ENCODE data around the gene CCDC97. TPM values are rescaled to one million over a fixed set of nuclear protein-coding genes. Genes with fewer than 3 reads are reported as not detected.
A peak's percentile ranks its signal among the peaks of the same experiment; 100 is the strongest.

Gene CCDC97
- total and polyA plus RNA-seq, 8 donors = 25.3 to 36.9 (median 31.9) TPM

GRCh38 chr19:41371541-41371940, 61.6 kb downstream of the CCDC97 start:
- DNase-seq (no peak), ATAC-seq (no peak)
- no peak overlapping the region for H3K4me3 ChIP-seq
- no peaks in the 10 kb centered on the region for H3K9me3 ChIP-seq
- H3K4me1 ChIP-seq = peaks cover 9 to 56% of the 10 kb centered on the region in 2 donors
- TF ChIP-seq, protein P1, sequence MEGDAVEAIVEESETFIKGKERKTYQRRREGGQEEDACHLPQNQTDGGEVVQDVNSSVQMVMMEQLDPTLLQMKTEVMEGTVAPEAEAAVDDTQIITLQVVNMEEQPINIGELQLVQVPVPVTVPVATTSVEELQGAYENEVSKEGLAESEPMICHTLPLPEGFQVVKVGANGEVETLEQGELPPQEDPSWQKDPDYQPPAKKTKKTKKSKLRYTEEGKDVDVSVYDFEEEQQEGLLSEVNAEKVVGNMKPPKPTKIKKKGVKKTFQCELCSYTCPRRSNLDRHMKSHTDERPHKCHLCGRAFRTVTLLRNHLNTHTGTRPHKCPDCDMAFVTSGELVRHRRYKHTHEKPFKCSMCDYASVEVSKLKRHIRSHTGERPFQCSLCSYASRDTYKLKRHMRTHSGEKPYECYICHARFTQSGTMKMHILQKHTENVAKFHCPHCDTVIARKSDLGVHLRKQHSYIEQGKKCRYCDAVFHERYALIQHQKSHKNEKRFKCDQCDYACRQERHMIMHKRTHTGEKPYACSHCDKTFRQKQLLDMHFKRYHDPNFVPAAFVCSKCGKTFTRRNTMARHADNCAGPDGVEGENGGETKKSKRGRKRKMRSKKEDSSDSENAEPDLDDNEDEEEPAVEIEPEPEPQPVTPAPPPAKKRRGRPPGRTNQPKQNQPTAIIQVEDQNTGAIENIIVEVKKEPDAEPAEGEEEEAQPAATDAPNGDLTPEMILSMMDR (IDR thresholded peaks at IDR 0.05) = no peak
- no peaks in the 10 kb centered on the region for H3K27me3 ChIP-seq
- no peaks in the 10 kb centered on the region for H3K36me3 ChIP-seq
- intact Hi-C loops (cut with DNase I) = no loop called here
- no peak overlapping the region for H3K27ac ChIP-seq

GRCh38 chr19:41372501-41372900, 62.5 kb downstream of the CCDC97 start:
- TF ChIP-seq, protein P1 (IDR thresholded peaks at IDR 0.05) = no peak
- Histone ChIP-seq H3K27ac (no peak overlapping the region), H3K9me3 (no peaks in the 10 kb centered on the region), H3K36me3 (no peaks in the 10 kb centered on the region), H3K4me3 (no peak overlapping the region), H3K27me3 (no peaks in the 10 kb centered on the region), H3K4me1 (peaks cover 5 to 58% of the 10 kb centered on the region in 2 donors)
- no peak for ATAC-seq
- intact Hi-C loops (cut with DNase I) = no loop called here
- DNase-seq = no peak

GRCh38 chr19:41373993-41374392, 64.0 kb downstream of the CCDC97 start:
- peaks cover 3 to 58% of the 10 kb centered on the region in 2 donors for H3K4me1 ChIP-seq
- H3K4me3 ChIP-seq = no peak overlapping the region
- peak; percentile 42 to 92 (median 82) for DNase-seq
- ATAC-seq = peak; percentile 40
- H3K27me3 ChIP-seq = no peaks in the 10 kb centered on the region
- H3K9me3 ChIP-seq = no peaks in the 10 kb centered on the region
- intact Hi-C loops (cut with DNase I) = no loop called here
- no peaks in the 10 kb centered on the region for H3K36me3 ChIP-seq
- TF ChIP-seq, protein P1 (IDR thresholded peaks at IDR 0.05) = no peak
- H3K27ac ChIP-seq = no peak overlapping the region

Other genes with a start within 250 kb of the CCDC97 start
- not detected for gene CYP2A13, start 221.7 kb upstream of the CCDC97 start, total RNA-seq
- gene CYP2A13, start 221.7 kb upstream of the CCDC97 start, polyA plus RNA-seq (ENCODE audit: insufficient read length in 6 of 6) = under 1 TPM in 1 of 6 donors, not detected in 5; 0.20 TPM
- gene CYP2F1, start 195.7 kb upstream of the CCDC97 start, total RNA-seq = 1 to 10 TPM in 1 of 2 donors, not detected in 1; 1.0 TPM
- gene CYP2F1, start 195.7 kb upstream of the CCDC97 start, polyA plus RNA-seq (ENCODE audit: insufficient read length in 6 of 6) = under 1 TPM; 0.17 to 0.51 (median 0.30) TPM
- 10 to 100 TPM; 12.5 to 22.5 TPM for gene CYP2S1, start 117.0 kb upstream of the CCDC97 start, total RNA-seq
- 1 to 10 TPM; 2.6 to 5.8 (median 3.5) TPM for gene CYP2S1, start 117.0 kb upstream of the CCDC97 start, polyA plus RNA-seq (ENCODE audit: insufficient read length in 6 of 6)
- gene AXL, start 90.9 kb upstream of the CCDC97 start, total RNA-seq = 10 to 100 TPM; 35.2 to 48.2 TPM
- 10 to 100 TPM; 30.4 to 40.5 (median 33.4) TPM for gene AXL, start 90.9 kb upstream of the CCDC97 start, polyA plus RNA-seq (ENCODE audit: insufficient read length in 6 of 6)
- gene HNRNPUL1, start 45.8 kb upstream of the CCDC97 start, total RNA-seq = 100 to 1,000 TPM; 168 to 174 TPM
- gene HNRNPUL1, start 45.8 kb upstream of the CCDC97 start, polyA plus RNA-seq (ENCODE audit: insufficient read length in 6 of 6) = 100 to 1,000 TPM; 209 to 240 (median 228) TPM
- gene TGFB1, start 43.8 kb downstream of the CCDC97 start, total RNA-seq = 10 to 100 TPM; 73.1 to 98.0 TPM
- gene TGFB1, start 43.8 kb downstream of the CCDC97 start, polyA plus RNA-seq (ENCODE audit: insufficient read length in 6 of 6) = 10 to 100 TPM; 29.8 to 46.6 (median 37.7) TPM
- gene B9D2, start 54.0 kb downstream of the CCDC97 start, total RNA-seq = 1 to 10 TPM; 7.8 to 8.8 TPM
- 1 to 10 TPM; 6.6 to 8.6 (median 7.5) TPM for gene B9D2, start 54.0 kb downstream of the CCDC97 start, polyA plus RNA-seq (ENCODE audit: insufficient read length in 6 of 6)
- 10 to 100 TPM; 10.1 to 14.3 TPM for gene TMEM91, start 66.4 kb downstream of the CCDC97 start, total RNA-seq
- 10 to 100 TPM; 12.1 to 22.0 (median 20.0) TPM for gene TMEM91, start 66.4 kb downstream of the CCDC97 start, polyA plus RNA-seq (ENCODE audit: insufficient read length in 6 of 6)
- 10 to 100 TPM; 10.3 to 17.4 TPM for gene EXOSC5, start 87.2 kb downstream of the CCDC97 start, total RNA-seq
- gene EXOSC5, start 87.2 kb downstream of the CCDC97 start, polyA plus RNA-seq (ENCODE audit: insufficient read length in 6 of 6) = 10 to 100 TPM; 13.9 to 19.5 (median 15.2) TPM
- 10 to 100 TPM; 12.1 to 17.8 TPM for gene BCKDHA, start 87.6 kb downstream of the CCDC97 start, total RNA-seq
- gene BCKDHA, start 87.6 kb downstream of the CCDC97 start, polyA plus RNA-seq (ENCODE audit: insufficient read length in 6 of 6) = 10 to 100 TPM; 30.0 to 35.4 (median 32.4) TPM
- 10 to 100 TPM; 21.8 to 41.5 TPM for gene B3GNT8, start 117.2 kb downstream of the CCDC97 start, total RNA-seq
- 1 to 10 TPM; 2.5 to 9.6 (median 5.1) TPM for gene B3GNT8, start 117.2 kb downstream of the CCDC97 start, polyA plus RNA-seq (ENCODE audit: insufficient read length in 6 of 6)
- 10 to 100 TPM; 58.3 to 58.5 TPM for gene DMAC2, start 129.7 kb downstream of the CCDC97 start, total RNA-seq
- 10 to 100 TPM; 48.4 to 64.6 (median 58.4) TPM for gene DMAC2, start 129.7 kb downstream of the CCDC97 start, polyA plus RNA-seq (ENCODE audit: insufficient read length in 6 of 6)
- not detected for gene ERICH4, start 133.0 kb downstream of the CCDC97 start, total RNA-seq
- gene ERICH4, start 133.0 kb downstream of the CCDC97 start, polyA plus RNA-seq (ENCODE audit: insufficient read length in 6 of 6) = 1 to 10 TPM in 1 of 6 donors, under 1 TPM in 5; 0.55 to 1.1 (median 0.79) TPM

Measured in left lung (tissue), 10 donors.